ENCODE data around the gene GSG1. TPM values are rescaled to one million over a fixed set of nuclear protein-coding genes. Genes with fewer than 3 reads are reported as not detected.

GSG1 gene
- 197 and 253 TPM in 2 replicates for total RNA-seq (2014; rRNA removed; shearing (Covaris generic))

DNA sequence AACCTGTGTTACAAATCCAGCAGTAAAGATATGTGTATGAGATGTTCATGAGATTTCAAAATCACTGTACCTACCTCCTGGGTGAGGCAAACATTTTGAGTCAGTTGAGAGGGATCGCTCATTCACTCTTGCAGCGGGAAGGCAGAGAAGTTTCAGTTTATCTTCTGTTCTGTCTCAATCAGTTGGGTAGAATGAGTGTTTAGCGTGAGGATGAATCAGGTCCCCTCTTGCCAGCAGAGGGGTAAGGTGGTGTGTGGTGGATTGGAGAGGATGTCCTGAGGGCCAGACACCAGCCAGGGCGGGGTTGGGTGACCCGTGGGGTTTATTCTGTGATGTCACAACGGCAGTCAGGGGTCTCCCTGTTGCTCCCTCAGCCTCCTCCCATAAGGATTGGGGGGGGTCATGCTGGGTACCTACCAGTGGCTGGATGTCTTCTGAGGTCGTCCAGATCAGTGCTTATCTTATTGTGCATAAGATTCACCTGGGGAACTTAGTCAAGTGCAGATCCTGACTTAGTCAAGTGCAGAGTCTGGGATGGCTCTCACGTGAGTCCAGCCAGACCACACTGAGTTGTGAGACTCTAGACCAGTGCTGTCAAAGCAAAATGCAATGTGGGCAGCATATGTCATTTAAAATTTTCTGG is at the start of gene GSG1:
TSS of gene GSG1 (minus strand) at position 277 of the 643 bp plus-strand sequence. CDS start at position 122, 155 bp downstream.
- in situ Hi-C loops (cut with HindIII; ENCODE audit: low sequenced_read_pairs): no loop called here
- DNase-seq (ENCODE audit: low spot score): no peak

DNA sequence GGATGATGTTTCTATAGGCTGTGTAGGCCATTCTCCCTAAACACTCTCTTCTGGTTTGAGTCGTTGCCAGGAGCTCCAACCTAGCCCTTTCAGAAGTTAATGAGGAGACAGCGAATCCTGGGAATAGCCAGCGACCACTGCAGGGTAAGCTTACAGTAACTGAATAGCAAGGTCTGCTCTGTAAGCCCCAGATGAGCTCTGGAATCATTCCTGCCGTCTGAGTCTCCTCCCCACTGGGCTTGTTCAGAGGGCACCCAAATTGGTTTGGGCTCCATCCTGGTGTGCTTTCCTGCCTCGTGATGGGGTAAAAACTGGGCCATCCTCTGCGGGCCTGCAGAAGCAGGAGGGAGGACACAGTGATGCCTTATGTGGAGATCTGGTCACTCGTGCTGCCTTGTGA is 49.7 kb upstream of the GSG1 start:
- peak; percentile 59 for DNase-seq (ENCODE audit: low spot score)
- in situ Hi-C loops (cut with HindIII; ENCODE audit: low sequenced_read_pairs): no loop called here

DNA sequence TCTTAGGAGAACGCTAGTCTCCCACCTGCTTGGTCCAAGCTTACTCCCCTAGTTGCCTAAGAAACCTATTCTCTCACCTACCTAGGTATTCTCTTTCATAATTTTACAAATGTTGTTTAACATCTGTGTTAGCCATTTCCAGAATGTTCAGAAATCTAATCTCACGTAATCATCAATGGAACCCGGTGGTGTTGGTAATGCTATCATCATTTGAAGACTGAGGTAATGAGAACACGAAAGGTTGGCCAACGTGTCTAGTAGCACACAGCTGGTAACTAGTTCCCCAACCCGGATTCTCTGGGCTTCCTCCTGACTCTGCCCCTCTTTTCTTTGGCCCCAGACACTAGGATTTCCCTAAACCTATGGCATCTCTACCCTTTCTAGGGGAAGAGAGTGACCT is 49.3 kb upstream of the GSG1 start:
- DNase-seq (ENCODE audit: low spot score): no peak

DNA sequence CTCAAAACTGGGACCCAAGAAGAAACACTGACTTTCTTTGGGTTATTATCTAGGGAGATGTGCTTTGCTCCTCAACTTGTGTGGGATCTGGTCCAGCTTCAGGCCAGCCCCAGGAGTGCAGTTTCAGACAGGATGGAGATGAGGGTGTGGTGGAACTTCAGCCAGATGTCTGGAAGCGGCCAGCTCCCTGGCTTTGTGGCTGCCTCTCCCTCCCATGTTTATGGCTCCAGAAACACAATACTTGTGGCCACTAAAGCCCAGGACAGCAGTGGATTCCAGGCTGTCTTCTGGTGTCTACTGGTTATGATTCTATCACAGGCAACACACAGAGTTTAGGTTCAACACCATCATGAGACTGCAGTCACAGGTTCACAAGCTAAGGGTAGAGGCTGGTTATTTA is 48.8 kb upstream of the GSG1 start:
- in situ Hi-C loops (cut with HindIII; ENCODE audit: low sequenced_read_pairs): no loop called here
- DNase-seq (ENCODE audit: low spot score): no peak

More for the DNA sequence above, 49.3 kb upstream of the GSG1 start:
- in situ Hi-C loops (cut with HindIII; ENCODE audit: low sequenced_read_pairs): no loop called here

DNA sequence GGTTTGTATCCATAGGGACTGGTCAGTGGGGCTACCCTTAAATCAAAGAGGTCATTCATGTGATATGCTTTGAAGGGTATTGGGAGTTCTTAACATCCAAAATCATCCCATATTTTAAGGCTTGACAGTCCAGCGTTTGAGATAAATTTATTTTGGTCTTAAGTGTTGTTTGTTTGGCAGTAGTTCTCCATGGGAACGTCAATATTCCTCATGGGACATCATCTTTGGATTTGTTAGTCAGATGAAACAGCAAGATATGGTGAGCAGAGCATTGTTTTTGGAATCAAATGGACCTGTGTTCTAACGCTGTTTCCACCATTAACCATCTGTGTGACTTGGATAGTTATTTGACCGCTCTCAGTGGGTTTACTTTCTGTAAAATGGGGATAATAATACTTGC is 45.9 kb upstream of the GSG1 start:
- in situ Hi-C loops (cut with HindIII; ENCODE audit: low sequenced_read_pairs): no loop called here
- no peak for DNase-seq (ENCODE audit: low spot score)

DNA sequence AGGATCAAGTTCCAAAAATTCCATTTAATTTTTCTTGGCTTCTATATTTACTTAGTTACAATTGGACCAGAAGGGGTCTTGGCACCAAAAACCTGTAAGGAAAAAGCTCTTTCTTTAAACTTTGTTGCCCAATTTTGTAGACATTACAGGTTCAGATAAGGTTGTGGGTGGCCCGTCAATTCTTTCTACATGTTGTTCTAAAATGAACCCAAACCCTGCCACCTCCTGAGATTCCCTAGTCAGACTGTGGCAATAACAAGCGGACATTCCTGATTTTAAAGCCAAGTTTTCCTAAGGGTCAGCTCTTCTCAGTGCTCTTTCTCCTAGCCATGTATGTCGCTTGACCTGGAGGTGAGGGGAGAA is 45.0 kb upstream of the GSG1 start:
- DNase-seq (ENCODE audit: low spot score): no peak
- in situ Hi-C loops (cut with HindIII; ENCODE audit: low sequenced_read_pairs): no loop called here

DNA sequence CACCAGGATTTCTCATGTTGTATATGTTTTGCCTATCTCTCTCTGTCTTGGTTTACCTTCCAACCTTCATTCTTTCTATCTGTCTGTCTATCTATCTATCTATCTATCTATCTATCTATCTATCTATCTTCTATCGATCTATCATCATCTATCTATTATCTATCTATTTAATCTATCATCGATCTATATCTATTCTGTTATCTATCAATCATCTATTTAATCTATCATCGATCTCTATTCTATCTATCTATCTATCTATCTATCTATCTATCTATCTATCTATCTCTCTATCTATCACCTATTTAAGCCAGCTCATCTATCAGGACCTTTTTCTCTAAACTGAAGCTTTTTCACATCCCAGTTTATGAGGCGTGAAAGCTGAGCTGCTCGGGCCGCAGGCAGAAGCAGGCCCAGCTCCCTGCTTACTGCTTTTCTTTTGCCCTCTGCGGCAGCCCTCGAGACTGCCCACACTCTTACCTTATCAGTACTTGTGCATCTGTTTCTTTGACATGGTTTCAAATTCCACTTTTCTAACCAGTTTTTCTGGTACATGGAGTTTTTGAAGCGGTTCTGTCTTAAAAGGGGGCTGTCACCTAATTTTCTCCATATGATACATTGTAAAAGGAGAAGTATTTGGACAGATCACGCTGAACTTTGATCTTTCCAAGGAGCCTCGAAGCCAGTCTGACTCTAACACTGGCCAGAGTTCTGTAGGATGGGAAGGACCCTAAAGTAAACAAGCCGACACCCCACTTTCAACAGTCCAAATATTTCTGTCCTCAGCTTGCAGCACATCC is 44.4 kb upstream of the GSG1 start:
- no peak for DNase-seq (ENCODE audit: low spot score)
- in situ Hi-C loops (cut with HindIII; ENCODE audit: low sequenced_read_pairs): no loop called here

DNA sequence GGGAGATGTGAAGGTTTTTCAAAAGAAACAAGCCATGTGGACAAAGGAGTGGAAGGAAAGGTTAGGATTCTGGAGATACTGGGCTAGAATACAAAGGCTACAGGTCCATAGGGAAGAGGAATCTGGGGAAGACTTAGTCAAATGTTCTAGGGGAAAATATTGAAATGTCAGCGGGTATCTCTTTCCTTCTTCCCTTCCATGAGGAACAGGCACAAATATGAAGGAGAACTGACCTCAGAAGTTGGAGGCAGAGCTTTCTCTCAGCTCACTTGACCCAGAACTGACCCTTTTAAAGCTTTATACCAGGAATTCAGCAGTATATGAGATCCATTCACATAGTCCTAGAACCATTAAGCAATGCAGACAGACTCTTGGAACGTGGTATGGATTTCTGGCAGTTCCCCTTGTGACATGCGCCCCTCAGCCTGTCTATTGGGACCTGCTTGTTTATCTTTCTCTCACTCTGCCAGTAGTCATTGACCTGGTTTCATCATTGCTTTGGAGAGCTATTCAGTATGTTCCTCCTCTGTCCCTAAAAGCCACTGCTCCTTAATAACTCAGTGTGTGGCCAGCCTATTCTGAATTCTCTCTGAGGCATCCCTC is 43.0 kb upstream of the GSG1 start:
- in situ Hi-C loops (cut with HindIII; ENCODE audit: low sequenced_read_pairs): no loop called here
- no peak for DNase-seq (ENCODE audit: low spot score)

DNA sequence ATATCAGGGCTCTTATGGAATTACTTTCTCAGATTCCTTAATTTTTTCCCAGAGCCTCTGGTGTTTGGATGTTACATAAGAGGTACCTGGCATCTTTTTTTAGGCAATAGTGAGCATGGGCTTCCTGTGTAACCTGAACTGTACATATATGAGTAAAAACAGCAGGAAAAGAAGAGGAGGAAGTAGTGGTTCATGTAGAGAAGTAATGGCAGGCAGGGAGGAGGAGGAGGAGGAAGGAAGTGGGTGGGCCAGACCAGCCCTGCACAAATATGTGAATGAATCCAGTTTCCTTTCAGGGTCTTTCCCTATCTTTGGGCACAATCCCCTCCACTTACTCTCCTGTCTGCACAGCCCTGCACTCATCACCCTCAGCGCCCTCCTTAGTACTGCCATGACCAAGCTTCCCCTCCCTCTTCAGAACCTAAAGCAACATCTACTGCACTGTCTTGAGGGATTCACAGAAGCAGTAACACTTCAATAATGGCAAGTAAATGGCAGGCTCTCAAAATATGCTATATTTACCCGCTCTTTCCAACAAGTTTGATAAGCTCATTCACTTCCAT is 40.9 kb upstream of the GSG1 start:
- in situ Hi-C loops (cut with HindIII; ENCODE audit: low sequenced_read_pairs): no loop called here

DNA sequence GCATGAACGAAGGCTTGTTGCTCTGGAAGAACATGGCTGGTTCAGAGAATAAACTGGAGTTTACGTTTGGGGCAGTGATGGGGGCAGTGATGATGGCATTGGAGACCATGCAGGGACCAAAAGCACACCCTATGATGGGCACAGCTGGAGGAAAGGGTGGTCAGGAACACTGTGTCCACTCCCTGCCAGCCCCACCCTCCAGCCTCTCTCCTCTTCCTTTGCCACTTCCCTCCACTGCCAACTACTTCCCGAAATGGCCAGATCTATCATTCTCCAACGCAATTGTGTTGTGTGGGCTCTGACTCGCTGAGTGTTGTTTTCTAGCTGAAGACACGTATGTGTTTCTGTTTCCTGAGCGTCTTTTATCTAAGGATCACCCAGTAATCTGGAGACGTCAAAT is 39.3 kb upstream of the GSG1 start:
- no peak for DNase-seq (ENCODE audit: low spot score)
- in situ Hi-C loops (cut with HindIII; ENCODE audit: low sequenced_read_pairs): no loop called here

More for the DNA sequence above, 40.9 kb upstream of the GSG1 start:
- DNase-seq (ENCODE audit: low spot score): no peak

DNA sequence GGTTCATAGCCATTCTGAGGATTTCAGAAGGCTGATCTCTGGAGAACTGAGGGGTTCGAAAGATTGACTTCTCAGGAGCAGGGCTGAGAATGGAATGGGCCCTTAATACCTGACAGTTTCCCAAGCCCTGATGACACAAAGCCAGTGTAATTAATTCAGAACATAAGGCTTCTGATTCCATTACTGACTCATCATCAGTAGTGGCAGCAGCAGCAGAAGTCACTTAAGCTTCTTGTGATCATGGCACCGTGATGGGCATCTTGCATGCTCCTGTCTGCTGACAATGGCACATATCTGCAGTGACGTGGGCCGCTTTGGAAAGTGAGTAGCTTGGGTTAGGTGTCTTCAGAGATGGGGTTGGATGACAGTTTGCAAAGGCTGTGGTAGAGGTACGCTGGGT is 38.2 kb upstream of the GSG1 start:
- DNase-seq (ENCODE audit: low spot score): no peak

DNA sequence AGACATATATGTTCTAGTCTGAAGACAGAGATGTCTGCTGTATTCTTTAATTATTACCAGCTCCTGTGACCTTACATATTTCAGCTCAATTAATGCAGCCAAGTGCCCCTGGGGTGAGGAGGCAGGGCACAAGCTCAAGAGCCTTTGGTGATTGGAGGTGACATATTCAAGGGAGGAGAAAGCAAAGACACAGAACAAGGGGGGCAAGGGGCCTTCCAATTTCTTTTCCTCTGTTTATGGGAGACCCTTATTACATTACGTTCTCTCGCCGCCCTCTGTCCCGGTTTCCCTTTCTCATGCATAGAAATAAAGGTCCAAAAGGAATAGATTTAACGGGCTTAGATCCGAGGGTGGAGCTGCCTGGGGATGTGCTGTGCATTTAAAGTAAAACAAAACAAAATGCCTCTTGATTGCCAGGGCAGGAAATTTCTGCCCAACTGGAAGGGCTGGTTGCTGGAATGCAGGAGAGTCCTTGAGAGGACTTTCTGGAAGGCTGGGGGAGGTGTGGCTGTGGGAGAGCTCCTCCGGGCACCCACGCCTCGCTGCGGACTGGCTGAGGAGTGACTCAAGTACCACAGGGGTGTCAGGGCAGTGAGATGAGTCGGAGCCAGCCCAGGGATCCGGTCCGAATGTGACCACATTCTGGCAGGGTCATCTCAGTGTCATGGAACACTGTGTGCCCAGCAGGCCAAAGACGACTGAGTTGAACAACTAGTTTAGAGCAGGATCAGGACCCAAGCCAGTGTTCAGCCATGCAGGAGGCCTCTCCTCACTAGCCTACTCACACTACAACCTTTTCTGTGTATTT is 32.1 kb upstream of the GSG1 start:
- in situ Hi-C loops (cut with HindIII; ENCODE audit: low sequenced_read_pairs): no loop called here
- DNase-seq (ENCODE audit: low spot score): peak; percentile 78

More for the DNA sequence above, 38.2 kb upstream of the GSG1 start:
- in situ Hi-C loops (cut with HindIII; ENCODE audit: low sequenced_read_pairs): no loop called here

DNA sequence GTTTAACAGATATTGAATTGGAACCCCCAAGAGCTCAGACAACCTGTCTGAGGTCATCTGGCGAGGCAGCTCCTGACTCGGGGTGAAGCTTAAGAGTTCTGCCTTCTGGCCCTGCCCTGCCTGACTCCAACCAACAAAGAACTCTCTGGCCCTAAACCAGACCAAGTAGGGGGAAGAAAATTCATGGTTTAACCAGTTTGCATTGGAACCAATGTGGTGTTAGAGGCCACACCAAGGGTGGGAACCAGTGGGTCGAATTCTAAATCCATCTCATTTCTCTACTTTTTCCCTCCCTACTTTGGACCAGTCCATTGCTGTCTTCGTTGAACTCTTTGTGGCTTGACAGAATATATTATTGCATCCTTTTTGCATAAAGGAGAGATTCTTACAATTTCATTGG is 30.4 kb upstream of the GSG1 start:
- in situ Hi-C loops (cut with HindIII; ENCODE audit: low sequenced_read_pairs): no loop called here
- DNase-seq (ENCODE audit: low spot score): peak; percentile 65

DNA sequence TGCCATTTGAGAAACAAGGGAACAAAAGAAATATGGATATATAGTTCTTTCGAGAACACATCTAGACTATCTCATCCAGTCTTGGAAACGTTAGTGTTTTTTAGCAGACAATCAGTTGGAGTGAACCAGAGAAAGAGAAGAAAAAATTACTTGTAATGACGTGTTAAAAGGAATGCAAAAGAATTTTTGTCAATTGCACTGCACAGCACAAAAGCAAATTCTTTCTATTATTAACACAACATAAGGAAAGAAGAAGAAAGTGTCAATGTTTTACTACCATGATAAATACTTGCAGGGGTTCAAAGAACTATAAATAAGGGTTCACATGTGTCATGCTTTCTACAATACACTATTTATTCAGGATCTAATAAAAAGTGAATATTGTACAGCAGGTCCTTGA is 27.5 kb upstream of the GSG1 start:
- in situ Hi-C loops (cut with HindIII; ENCODE audit: low sequenced_read_pairs): no loop called here
- no peak for DNase-seq (ENCODE audit: low spot score)

DNA sequence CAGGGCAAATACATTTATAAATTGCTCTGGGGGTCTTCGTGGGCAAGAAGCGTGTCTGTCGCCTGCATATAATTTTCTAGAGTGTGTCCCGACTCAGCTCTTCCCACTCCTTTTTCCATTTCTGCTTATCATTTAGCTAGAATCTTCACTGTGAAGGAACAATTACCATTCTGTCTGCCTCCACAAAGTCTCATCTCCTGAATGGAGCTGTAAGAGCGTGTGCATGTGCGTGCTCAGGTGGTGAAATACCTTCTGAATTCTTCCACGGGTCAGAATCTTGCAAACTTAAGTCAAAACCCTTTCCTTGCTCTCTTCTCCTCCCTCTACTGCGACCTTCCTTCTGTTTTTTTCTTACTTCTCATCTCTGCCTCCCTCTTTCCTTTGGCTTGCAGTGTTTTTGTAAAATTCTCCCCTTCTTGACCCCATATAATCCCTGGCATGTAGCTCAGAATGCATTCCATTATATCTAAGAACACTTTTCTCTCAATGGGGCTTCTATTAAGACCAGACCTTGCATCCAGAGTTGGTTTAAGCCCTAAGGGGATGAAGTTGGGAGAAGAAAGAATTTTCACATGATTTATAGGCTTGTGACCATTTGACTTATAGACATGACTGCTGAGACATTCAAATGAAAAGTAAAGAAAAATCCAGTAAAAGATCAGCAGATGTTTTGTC is 25.0 kb upstream of the GSG1 start:
- in situ Hi-C loops (cut with HindIII; ENCODE audit: low sequenced_read_pairs): no loop called here
- DNase-seq (ENCODE audit: low spot score): peak; percentile 79

DNA sequence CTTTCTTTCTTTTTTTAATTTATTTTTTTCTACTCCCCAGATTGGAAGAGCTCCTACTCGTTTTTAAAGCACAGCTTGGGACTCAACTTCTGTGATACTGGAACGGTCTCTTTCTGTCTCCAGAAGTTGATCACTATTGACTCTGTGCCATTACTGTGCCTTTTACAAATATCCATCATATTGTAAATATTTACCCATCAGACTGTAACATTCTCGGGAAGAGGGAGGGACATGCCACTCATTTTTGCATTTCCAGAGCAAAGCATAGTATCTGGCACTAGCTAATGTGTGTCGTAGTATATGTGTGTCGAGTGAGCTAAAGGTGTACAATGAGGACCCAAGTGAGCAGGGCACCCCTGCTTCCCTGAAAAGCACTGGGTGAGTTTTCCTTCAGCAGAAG is 24.0 kb upstream of the GSG1 start:
- in situ Hi-C loops (cut with HindIII; ENCODE audit: low sequenced_read_pairs): no loop called here
- no peak for DNase-seq (ENCODE audit: low spot score)

DNA sequence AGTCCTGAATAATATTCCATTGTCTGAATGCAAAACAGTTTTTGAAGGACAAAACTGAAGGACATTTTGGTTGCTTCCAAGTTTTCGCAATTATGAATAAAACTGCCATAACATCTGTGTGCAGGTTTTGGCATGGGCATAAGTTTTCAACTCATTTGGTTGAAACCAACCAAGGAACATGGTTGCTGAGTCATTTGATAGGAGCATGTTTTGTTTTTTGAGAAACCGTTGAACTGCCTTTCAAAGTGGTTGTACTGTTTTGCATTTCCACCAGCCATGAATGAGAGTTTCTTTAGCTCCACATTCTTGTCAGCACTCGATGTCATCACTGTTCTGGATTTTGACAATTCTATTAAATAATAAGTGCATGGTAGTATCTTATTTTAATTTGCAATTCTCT is 23.0 kb upstream of the GSG1 start:
- no peak for DNase-seq (ENCODE audit: low spot score)
- in situ Hi-C loops (cut with HindIII; ENCODE audit: low sequenced_read_pairs): no loop called here

DNA sequence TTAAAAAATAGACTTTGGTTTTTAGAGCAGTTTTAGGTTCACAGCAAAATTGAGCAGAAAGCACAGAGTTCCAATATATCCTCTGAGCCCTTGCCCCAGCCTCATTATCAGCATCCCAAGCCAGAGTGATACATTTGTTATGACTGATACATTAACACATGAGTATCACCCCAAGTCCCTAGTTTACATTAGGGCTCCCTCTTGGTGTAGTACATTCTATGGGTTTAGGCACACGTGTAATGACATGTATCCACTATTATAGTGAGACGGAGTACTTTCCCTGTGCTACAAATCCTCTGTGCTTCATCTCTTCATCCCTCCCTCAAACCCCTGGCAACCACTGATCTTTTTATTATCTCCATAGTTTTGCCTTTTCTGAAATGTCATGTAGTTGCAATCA is 22.5 kb upstream of the GSG1 start:
- in situ Hi-C loops (cut with HindIII; ENCODE audit: low sequenced_read_pairs): no loop called here
- no peak for DNase-seq (ENCODE audit: low spot score)
